ACC112 (cell line): ENCODE results near the gene MAEL.

Source experiments
- H2AFZ ChIP-seq: fragments of 200-600 bp; sonication (generic); one replicate; pipeline ENCODE4 v1.6.0; 2017; ENCODE audit warnings: antibody characterized with exemption, low read length; ENCODE audit not compliant: unreplicated experiment
- H3K27ac ChIP-seq: fragments of 200-600 bp; sonication (generic); 2 replicates; pipeline ENCODE4 v1.5.1; 2014; ENCODE audit warnings: low read depth, mild to moderate bottlenecking, antibody characterized with exemption, low read length, moderate library complexity
- H3K27me3 ChIP-seq: fragments of 200-600 bp; sonication (generic); 2 replicates; pipeline ENCODE4 v1.6.1; 2014; ENCODE audit warnings: mild to moderate bottlenecking, antibody characterized with exemption, low read length, moderate library complexity, mixed read lengths; ENCODE audit not compliant: insufficient read depth
- H3K36me3 ChIP-seq: fragments of 200-600 bp; sonication (generic); 2 replicates; pipeline ENCODE4 v1.6.1; 2016; ENCODE audit warnings: mild to moderate bottlenecking, antibody characterized with exemption, low read length, moderate library complexity, mixed read lengths; ENCODE audit not compliant: insufficient read depth
- H3K4me1 ChIP-seq: fragments of 200-600 bp; sonication (generic); one replicate; pipeline ENCODE4 v1.6.1; 2016; ENCODE audit warnings: low read length, mixed read lengths; ENCODE audit not compliant: insufficient read depth, unreplicated experiment, control insufficient read depth
- H3K4me3 ChIP-seq: fragments of 200-600 bp; sonication (generic); 2 replicates; pipeline ENCODE4 v1.5.1; 2014; ENCODE audit warnings: mild to moderate bottlenecking, low read depth, low read length
- H3K79me2 ChIP-seq: fragments of 200-600 bp; sonication (generic); one replicate; pipeline ENCODE4 v1.6.0; 2016; ENCODE audit warnings: low read length; ENCODE audit not compliant: control insufficient read depth, unreplicated experiment, insufficient read depth

The MAEL gene

GRCh38 chr1:166978821-166979220 is 10.3 kb upstream of the MAEL start:
- Histone ChIP-seq H3K4me1 (peaks cover 4% of the 10 kb centered on the region), H3K27me3 (peaks cover 68% of the 10 kb centered on the region), H3K4me3 (no peak overlapping the region), H3K27ac (no peak overlapping the region), H3K36me3 (no peaks in the 10 kb centered on the region), H2AFZ (no peak overlapping the region), H3K79me2 (no peaks in the 10 kb centered on the region)

- Histone ChIP-seq H2AFZ (no peak overlapping the region), H3K79me2 (no peaks in the 10 kb centered on the region), H3K36me3 (no peaks in the 10 kb centered on the region), H3K4me3 (no peak overlapping the region), H3K27me3 (peaks cover 59% of the 10 kb centered on the region), H3K4me1 (no peaks in the 10 kb centered on the region), H3K27ac (no peak overlapping the region)
Observed at GRCh38 chr1:166980383-166980782, 8.7 kb upstream of the MAEL start.

- H3K4me3 ChIP-seq = no peak overlapping the region
- H3K4me1 ChIP-seq = no peaks in the 10 kb centered on the region
- no peaks in the 10 kb centered on the region for H3K79me2 ChIP-seq
- H3K27me3 ChIP-seq = peaks cover 59% of the 10 kb centered on the region
- H2AFZ ChIP-seq = no peak overlapping the region
- H3K27ac ChIP-seq = no peak overlapping the region
- H3K36me3 ChIP-seq = no peaks in the 10 kb centered on the region
Observed at GRCh38 chr1:166980818-166981217, 8.3 kb upstream of the MAEL start.

- H2AFZ ChIP-seq = no peak overlapping the region
- no peaks in the 10 kb centered on the region for H3K4me1 ChIP-seq
- peaks cover 51% of the 10 kb centered on the region for H3K27me3 ChIP-seq
- no peaks in the 10 kb centered on the region for H3K79me2 ChIP-seq
- H3K4me3 ChIP-seq = no peak overlapping the region
- no peaks in the 10 kb centered on the region for H3K36me3 ChIP-seq
- H3K27ac ChIP-seq = no peak overlapping the region
Observed at GRCh38 chr1:166981589-166981988, 7.5 kb upstream of the MAEL start.

GRCh38 chr1:166999075-166999474 is 10.0 kb downstream of the MAEL start:
- H3K4me1 ChIP-seq = no peaks in the 10 kb centered on the region
- no peaks in the 10 kb centered on the region for H3K36me3 ChIP-seq
- H3K27ac ChIP-seq = no peak overlapping the region
- 0 out of 2 replicates have a peak, but pooled peaks cover 5% of the 10 kb centered on the region for H3K27me3 ChIP-seq
- H2AFZ ChIP-seq = no peak overlapping the region
- H3K4me3 ChIP-seq = no peak overlapping the region
- no peaks in the 10 kb centered on the region for H3K79me2 ChIP-seq

- H3K79me2 ChIP-seq = no peaks in the 10 kb centered on the region
- no peak overlapping the region for H3K4me3 ChIP-seq
- no peaks in the 10 kb centered on the region for H3K4me1 ChIP-seq
- H3K27me3 ChIP-seq = 0 out of 2 replicates have a peak, but pooled peaks cover 6% of the 10 kb centered on the region
- no peak overlapping the region for H3K27ac ChIP-seq
- no peaks in the 10 kb centered on the region for H3K36me3 ChIP-seq
- no peak overlapping the region for H2AFZ ChIP-seq
Observed at GRCh38 chr1:166999500-167000055, 10.5 kb downstream of the MAEL start.

- H3K36me3 ChIP-seq = no peaks in the 10 kb centered on the region
- H2AFZ ChIP-seq = no peak overlapping the region
- H3K27ac ChIP-seq = no peak overlapping the region
- no peak overlapping the region for H3K4me3 ChIP-seq
- H3K4me1 ChIP-seq = no peaks in the 10 kb centered on the region
- 0 out of 2 replicates have a peak, but pooled peaks cover 14% of the 10 kb centered on the region for H3K27me3 ChIP-seq
- H3K79me2 ChIP-seq = no peaks in the 10 kb centered on the region
Observed at GRCh38 chr1:167000546-167000945, 11.5 kb downstream of the MAEL start.

- H3K36me3 ChIP-seq = no peaks in the 10 kb centered on the region
- no peaks in the 10 kb centered on the region for H3K4me1 ChIP-seq
Observed at GRCh38 chr1:167002354-167002753, 13.3 kb downstream of the MAEL start.

GRCh38 chr1:167003711-167004110 is 14.6 kb downstream of the MAEL start:
- no peaks in the 10 kb centered on the region for H3K4me1 ChIP-seq
- H3K27ac ChIP-seq = no peak overlapping the region
- H3K27me3 ChIP-seq = 0 out of 2 replicates have a peak, but pooled peaks cover 19% of the 10 kb centered on the region
- no peaks in the 10 kb centered on the region for H3K36me3 ChIP-seq
- no peaks in the 10 kb centered on the region for H3K79me2 ChIP-seq
- H2AFZ ChIP-seq = no peak overlapping the region
- no peak overlapping the region for H3K4me3 ChIP-seq

More at GRCh38 chr1:167002354-167002753, 13.3 kb downstream of the MAEL start:
- H3K79me2 ChIP-seq = no peaks in the 10 kb centered on the region
- H3K27ac ChIP-seq = no peak overlapping the region
- no peak overlapping the region for H3K4me3 ChIP-seq
- no peak overlapping the region for H2AFZ ChIP-seq
- H3K27me3 ChIP-seq = 0 out of 2 replicates have a peak, but pooled peaks cover 12% of the 10 kb centered on the region

GRCh38 chr1:167011560-167012191 is 22.6 kb downstream of the MAEL start:
- Histone ChIP-seq H3K4me3 (no peak overlapping the region), H3K79me2 (no peaks in the 10 kb centered on the region), H2AFZ (no peak overlapping the region), H3K4me1 (no peaks in the 10 kb centered on the region), H3K27ac (no peak overlapping the region), H3K27me3 (0 out of 2 replicates have a peak, but pooled peaks cover 25% of the 10 kb centered on the region), H3K36me3 (no peaks in the 10 kb centered on the region)

GRCh38 chr1:167012570-167012969 is 23.5 kb downstream of the MAEL start:
- Histone ChIP-seq H3K4me3 (no peak overlapping the region), H3K27ac (no peak overlapping the region), H3K79me2 (no peaks in the 10 kb centered on the region), H2AFZ (no peak overlapping the region), H3K27me3 (0 out of 2 replicates have a peak, but pooled peaks cover 24% of the 10 kb centered on the region), H3K4me1 (no peaks in the 10 kb centered on the region), H3K36me3 (no peaks in the 10 kb centered on the region)
